ENCODE measurements around the gene SH3BP5.

- TF ChIP-seq, protein P1, sequence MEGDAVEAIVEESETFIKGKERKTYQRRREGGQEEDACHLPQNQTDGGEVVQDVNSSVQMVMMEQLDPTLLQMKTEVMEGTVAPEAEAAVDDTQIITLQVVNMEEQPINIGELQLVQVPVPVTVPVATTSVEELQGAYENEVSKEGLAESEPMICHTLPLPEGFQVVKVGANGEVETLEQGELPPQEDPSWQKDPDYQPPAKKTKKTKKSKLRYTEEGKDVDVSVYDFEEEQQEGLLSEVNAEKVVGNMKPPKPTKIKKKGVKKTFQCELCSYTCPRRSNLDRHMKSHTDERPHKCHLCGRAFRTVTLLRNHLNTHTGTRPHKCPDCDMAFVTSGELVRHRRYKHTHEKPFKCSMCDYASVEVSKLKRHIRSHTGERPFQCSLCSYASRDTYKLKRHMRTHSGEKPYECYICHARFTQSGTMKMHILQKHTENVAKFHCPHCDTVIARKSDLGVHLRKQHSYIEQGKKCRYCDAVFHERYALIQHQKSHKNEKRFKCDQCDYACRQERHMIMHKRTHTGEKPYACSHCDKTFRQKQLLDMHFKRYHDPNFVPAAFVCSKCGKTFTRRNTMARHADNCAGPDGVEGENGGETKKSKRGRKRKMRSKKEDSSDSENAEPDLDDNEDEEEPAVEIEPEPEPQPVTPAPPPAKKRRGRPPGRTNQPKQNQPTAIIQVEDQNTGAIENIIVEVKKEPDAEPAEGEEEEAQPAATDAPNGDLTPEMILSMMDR (IDR thresholded peaks at IDR 0.05), result no peak
- no peak for TF ChIP-seq POLR2A (IDR thresholded peaks at IDR 0.05)
Measured at GRCh38 chr3:15273227-15273626, 59.2 kb downstream of the SH3BP5 start.

All from Peyer's patch (tissue), 4 donors.